Mononuclear cell (primary cell): ENCODE results near the gene PRPF8. TPM values are rescaled to one million over a fixed set of nuclear protein-coding genes. Genes with fewer than 3 reads are reported as not detected.

Experiments
- H3K27me3 ChIP-seq: 2 replicates; pipeline ENCODE4 v1.6.0; 2011; ENCODE audit warnings: low read length, control low read depth; ENCODE audit not compliant: insufficient read depth
- H3K4me1 ChIP-seq: 2 replicates; pipeline ENCODE4 v1.5.1; 2011; ENCODE audit warnings: mild to moderate bottlenecking, low read length, control low read depth; ENCODE audit not compliant: insufficient read depth
- H3K4me3 ChIP-seq: 2 replicates; pipeline ENCODE4 v1.5.1; 2011; ENCODE audit warnings: mild to moderate bottlenecking, low read length, moderate library complexity
- H3K9me3 ChIP-seq: 2 replicates; pipeline ENCODE4 v1.5.1; 2011; ENCODE audit warnings: low read depth, mild to moderate bottlenecking, control low read depth, low read length
- total RNA-seq: library from RNA; depleted of rRNA; stranded (reverse); fragments of >200 nt; gene quantifications from one replicate; pipeline ENCODE4 v1.2.3, GENCODE V29; 2012

Gene PRPF8
- 186 TPM for total RNA-seq

- H3K27me3 ChIP-seq: no peaks in the 10 kb centered on the region
- peak within 1 kb of the TSS; percentile 95 for H3K4me3 ChIP-seq
- no peaks in the 10 kb centered on the region for H3K9me3 ChIP-seq
- peaks cover 20% of the 10 kb centered on the region for H3K4me1 ChIP-seq
Observed at GRCh38 chr17:1684378-1685189, at the start of gene PRPF8. Gene PRPF8 (minus strand): TSS chr17:1684867. CDS start chr17:1684571, 296 bp downstream.

- no peak overlapping the region for H3K4me3 ChIP-seq
- no peaks in the 10 kb centered on the region for H3K9me3 ChIP-seq
- no peaks in the 10 kb centered on the region for H3K4me1 ChIP-seq
- H3K27me3 ChIP-seq: no peaks in the 10 kb centered on the region
Observed at GRCh38 chr17:1733759-1734158, 49.1 kb upstream of the PRPF8 start.

- Histone ChIP-seq H3K9me3 (no peaks in the 10 kb centered on the region), H3K27me3 (no peaks in the 10 kb centered on the region), H3K4me1 (peaks cover 1% of the 10 kb centered on the region), H3K4me3 (no peak overlapping the region)
Observed at GRCh38 chr17:1732833-1733321, 48.2 kb upstream of the PRPF8 start.

- Histone ChIP-seq H3K9me3 (no peaks in the 10 kb centered on the region), H3K27me3 (no peaks in the 10 kb centered on the region), H3K4me3 (no peak overlapping the region), H3K4me1 (peaks cover 7% of the 10 kb centered on the region)
Observed at GRCh38 chr17:1732241-1732832, 47.7 kb upstream of the PRPF8 start.

GRCh38 chr17:1731194-1731506, 46.5 kb upstream of the PRPF8 start:
- peaks cover 18% of the 10 kb centered on the region for H3K4me1 ChIP-seq
- no peaks in the 10 kb centered on the region for H3K27me3 ChIP-seq
- H3K9me3 ChIP-seq: no peaks in the 10 kb centered on the region
- no peak overlapping the region for H3K4me3 ChIP-seq

- Histone ChIP-seq H3K9me3 (no peaks in the 10 kb centered on the region), H3K27me3 (no peaks in the 10 kb centered on the region), H3K4me3 (no peak overlapping the region), H3K4me1 (peaks cover 24% of the 10 kb centered on the region)
Observed at GRCh38 chr17:1730326-1731193, 45.9 kb upstream of the PRPF8 start.

GRCh38 chr17:1729966-1730325, 45.3 kb upstream of the PRPF8 start:
- Histone ChIP-seq H3K9me3 (no peaks in the 10 kb centered on the region), H3K27me3 (no peaks in the 10 kb centered on the region), H3K4me3 (no peak overlapping the region), H3K4me1 (peaks cover 30% of the 10 kb centered on the region)

- H3K4me1 ChIP-seq: peaks cover 44% of the 10 kb centered on the region
- H3K9me3 ChIP-seq: no peaks in the 10 kb centered on the region
- H3K27me3 ChIP-seq: no peaks in the 10 kb centered on the region
- H3K4me3 ChIP-seq: no peak overlapping the region
Observed at GRCh38 chr17:1727876-1728630, 43.4 kb upstream of the PRPF8 start.

- Histone ChIP-seq H3K9me3 (no peaks in the 10 kb centered on the region), H3K4me3 (no peak overlapping the region), H3K4me1 (peaks cover 50% of the 10 kb centered on the region), H3K27me3 (no peaks in the 10 kb centered on the region)
Observed at GRCh38 chr17:1727258-1727789, 42.7 kb upstream of the PRPF8 start.

GRCh38 chr17:1726626-1727257, 42.1 kb upstream of the PRPF8 start:
- no peak overlapping the region for H3K4me3 ChIP-seq
- peaks cover 54% of the 10 kb centered on the region for H3K4me1 ChIP-seq
- H3K9me3 ChIP-seq: no peaks in the 10 kb centered on the region
- no peaks in the 10 kb centered on the region for H3K27me3 ChIP-seq

GRCh38 chr17:1725642-1726511, 41.2 kb upstream of the PRPF8 start:
- no peaks in the 10 kb centered on the region for H3K27me3 ChIP-seq
- H3K4me1 ChIP-seq: peaks cover 58% of the 10 kb centered on the region
- H3K9me3 ChIP-seq: no peaks in the 10 kb centered on the region
- H3K4me3 ChIP-seq: no peak overlapping the region

- H3K4me3 ChIP-seq: peak overlapping the region; percentile 59
- H3K27me3 ChIP-seq: no peaks in the 10 kb centered on the region
- no peaks in the 10 kb centered on the region for H3K9me3 ChIP-seq
- peaks cover 61% of the 10 kb centered on the region for H3K4me1 ChIP-seq
Observed at GRCh38 chr17:1724869-1725641, 40.4 kb upstream of the PRPF8 start.

- Histone ChIP-seq H3K27me3 (no peaks in the 10 kb centered on the region), H3K9me3 (no peaks in the 10 kb centered on the region), H3K4me3 (peak within 1 kb of the TSS; percentile 59), H3K4me1 (peaks cover 61% of the 10 kb centered on the region)
Observed at GRCh38 chr17:1724351-1724868, 39.7 kb upstream of the PRPF8 start, which contains the start of gene WDR81. Gene WDR81 (plus strand): TSS chr17:1724704. CDS start chr17:1724960, 256 bp downstream.
